ENCODE results near the gene TEX2. TPM values are rescaled to one million over a fixed set of nuclear protein-coding genes. Genes with fewer than 3 reads are reported as not detected.

TEX2 gene
- total RNA-seq, 1 experiment from 2014 or later = 10.8 TPM

GRCh38 chr17:64203630-64204029, 59.4 kb downstream of the TEX2 start:
- Mint-ChIP-seq H3K4me3 (no peak overlapping the region), H3K9me3 (no peaks in the 10 kb centered on the region), H3K27me3 (ENCODE audit: low read depth) (no peaks in the 10 kb centered on the region), H3K36me3 (no peaks in the 10 kb centered on the region; the same call in 1 of the 2 replicates), H3K27ac (no peak overlapping the region), H3K4me1 (peaks cover 34% of the 10 kb centered on the region)
- POLR2A ChIA-PET = interaction anchor here (0.6 kb wide), 1 partner anchor 12 kb away, joined by 4 read pairs; no protein-coding TSS in a partner anchor
- CTCF ChIA-PET = interaction anchor here (0.9 kb wide), 1 partner anchor 88 kb away, joined by 3 read pairs; no protein-coding TSS in a partner anchor
- no peak for DNase-seq (ENCODE audit: low spot score)
- ATAC-seq = no peak
- TF ChIP-seq RORB (CRISPR knock-in tag; IDR thresholded peaks at IDR 0.05) = no peak
- no peak for TF ChIP-seq ATF1 (CRISPR knock-in tag; IDR thresholded peaks at IDR 0.05)
- TF ChIP-seq NFE2L1 (CRISPR knock-in tag; IDR thresholded peaks at IDR 0.05) = no peak
- TF ChIP-seq SMAD4 (CRISPR knock-in tag; IDR thresholded peaks at IDR 0.05) = no peak
- TF ChIP-seq ATF2 (CRISPR knock-in tag; IDR thresholded peaks at IDR 0.05; ENCODE audit: borderline replicate concordance, low read depth) = no peak
- TF ChIP-seq ZNF121 (CRISPR knock-in tag; IDR thresholded peaks at IDR 0.05) = no peak
- no peak for TF ChIP-seq IRF2 (CRISPR knock-in tag; IDR thresholded peaks at IDR 0.05; ENCODE audit: borderline replicate concordance, low read depth)
- no peak for TF ChIP-seq ZMAT4 (CRISPR knock-in tag; IDR thresholded peaks at IDR 0.05)
- no peak for TF ChIP-seq ZNF532 (CRISPR knock-in tag; IDR thresholded peaks at IDR 0.05; ENCODE audit: borderline replicate concordance)
- TF ChIP-seq CDX4 (CRISPR knock-in tag; IDR thresholded peaks at IDR 0.05; ENCODE audit: borderline replicate concordance) = no peak
- no peak for TF ChIP-seq ZNF416 (CRISPR knock-in tag; IDR thresholded peaks at IDR 0.05)
- TF ChIP-seq GTF2I (CRISPR knock-in tag; conservative IDR thresholded peaks at IDR 0.05) = no peak
- no peak for TF ChIP-seq E2F5 (CRISPR knock-in tag; IDR thresholded peaks at IDR 0.05)
- no peak for TF ChIP-seq ZNF396 (CRISPR knock-in tag; IDR thresholded peaks at IDR 0.05; ENCODE audit: borderline replicate concordance)
- TF ChIP-seq FOXP4 (CRISPR knock-in tag; IDR thresholded peaks at IDR 0.05) = no peak
- TF ChIP-seq ELF4 (CRISPR knock-in tag; IDR thresholded peaks at IDR 0.05; ENCODE audit: low read depth) = no peak
- no peak for TF ChIP-seq CREB1 (CRISPR knock-in tag; IDR thresholded peaks at IDR 0.05)
- no peak for TF ChIP-seq ARID4B (CRISPR knock-in tag; IDR thresholded peaks at IDR 0.05; ENCODE audit: borderline replicate concordance)

Measured in WTC11 (cell line).